GM13976 (cell line): ENCODE results near the gene ZNF543.
"Not testable (repeated sequence)": the region's sequence is repeated elsewhere in the genome, so short reads cannot be mapped to it uniquely, and the experiment has no call there.

ENCODE experiments used
- DNase-seq: peaks from one replicate; pipeline ENCODE4 v3.0.0; 2012; ENCODE audit warnings: low spot score
- in situ Hi-C: fragments of 300-500 bp; cut with MboI; formaldehyde crosslinking; loops from one replicate; pipeline ENCODE4 v1.12.0; 2022; ENCODE audit warnings: low sequenced_read_pairs, mixed read lengths, inconsistent platforms; ENCODE audit not compliant: unreplicated experiment
- TF ChIP-seq, protein P1 (sequence below): IDR thresholded peaks from 2 replicates; pipeline ENCODE4 v1.5.1; 2012; ENCODE audit warnings: borderline replicate concordance, mild to moderate bottlenecking; ENCODE audit not compliant: insufficient read depth; ENCODE audit errors: extremely low read depth, missing control alignments, control extremely low read depth

Gene ZNF543

DNA sequence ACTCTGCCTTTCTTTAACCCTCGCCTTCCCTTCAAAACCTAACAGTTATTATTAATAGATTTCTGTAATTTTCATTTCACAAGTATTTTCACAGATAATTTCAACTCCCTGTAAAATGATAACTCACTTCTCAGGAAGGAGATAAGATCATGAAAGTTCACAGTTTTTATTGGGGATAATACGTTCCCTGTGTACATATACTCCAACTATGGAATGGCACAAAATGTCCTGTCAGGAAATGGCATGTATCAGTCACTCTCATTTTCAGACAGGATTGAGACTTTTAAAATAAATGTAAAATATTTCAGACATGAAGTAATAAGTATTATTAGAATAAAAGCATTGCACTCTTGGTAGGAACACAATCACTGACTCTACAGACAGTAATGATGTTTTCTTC lies 42.1 kb downstream of the ZNF543 start:
- in situ Hi-C loops: no loop called here
- DNase-seq: no peak
- TF ChIP-seq, protein P1, sequence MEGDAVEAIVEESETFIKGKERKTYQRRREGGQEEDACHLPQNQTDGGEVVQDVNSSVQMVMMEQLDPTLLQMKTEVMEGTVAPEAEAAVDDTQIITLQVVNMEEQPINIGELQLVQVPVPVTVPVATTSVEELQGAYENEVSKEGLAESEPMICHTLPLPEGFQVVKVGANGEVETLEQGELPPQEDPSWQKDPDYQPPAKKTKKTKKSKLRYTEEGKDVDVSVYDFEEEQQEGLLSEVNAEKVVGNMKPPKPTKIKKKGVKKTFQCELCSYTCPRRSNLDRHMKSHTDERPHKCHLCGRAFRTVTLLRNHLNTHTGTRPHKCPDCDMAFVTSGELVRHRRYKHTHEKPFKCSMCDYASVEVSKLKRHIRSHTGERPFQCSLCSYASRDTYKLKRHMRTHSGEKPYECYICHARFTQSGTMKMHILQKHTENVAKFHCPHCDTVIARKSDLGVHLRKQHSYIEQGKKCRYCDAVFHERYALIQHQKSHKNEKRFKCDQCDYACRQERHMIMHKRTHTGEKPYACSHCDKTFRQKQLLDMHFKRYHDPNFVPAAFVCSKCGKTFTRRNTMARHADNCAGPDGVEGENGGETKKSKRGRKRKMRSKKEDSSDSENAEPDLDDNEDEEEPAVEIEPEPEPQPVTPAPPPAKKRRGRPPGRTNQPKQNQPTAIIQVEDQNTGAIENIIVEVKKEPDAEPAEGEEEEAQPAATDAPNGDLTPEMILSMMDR: no peak

DNA sequence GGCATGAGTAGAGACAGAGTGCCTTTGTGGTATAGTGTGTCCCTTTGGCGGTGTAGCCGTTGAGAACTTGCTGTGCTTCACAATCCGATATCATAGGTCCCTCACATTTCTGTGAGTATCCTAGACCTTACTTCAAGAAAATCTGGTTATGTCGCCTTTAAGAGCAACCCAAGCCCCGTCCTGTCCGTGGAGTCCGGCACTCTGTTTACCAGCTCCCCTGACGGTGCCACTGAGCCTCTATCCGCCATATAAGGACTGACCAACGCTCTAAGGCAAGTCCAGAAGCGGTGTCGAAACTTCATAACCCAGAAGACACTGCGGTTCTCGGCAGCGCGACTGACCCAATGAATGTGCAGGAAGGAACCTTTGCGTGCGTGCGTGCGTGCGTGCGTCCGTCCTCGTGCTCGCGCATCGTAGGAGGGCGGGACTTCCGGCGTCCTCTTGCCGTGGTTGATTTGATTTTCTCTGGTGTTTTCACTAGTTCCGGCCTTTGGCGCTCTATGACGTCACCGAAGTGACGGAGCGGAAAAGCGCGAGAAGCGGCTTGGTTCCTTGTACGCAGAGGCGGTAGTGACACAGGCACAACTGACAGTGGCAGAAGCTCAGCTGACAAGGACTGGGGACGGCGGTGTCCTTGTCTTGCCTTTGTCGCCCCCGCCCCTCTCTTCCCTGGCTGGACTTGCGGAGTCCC lies 42.9 kb downstream of the ZNF543 start, which contains the start of the genes TRAPPC2B and ZNF547:
Gene TRAPPC2B, plus strand, starts transcription at position 555 of the 691 bp plus-strand sequence. CDS start 1,283 bp downstream, outside the sequence.
Gene ZNF547, plus strand, starts transcription at position 555 of the 691 bp plus-strand sequence. CDS start 5,005 bp downstream, outside the sequence.
- DNase-seq: peak; percentile 97
- in situ Hi-C loops: no loop called here
- TF ChIP-seq, protein P1: no peak

DNA sequence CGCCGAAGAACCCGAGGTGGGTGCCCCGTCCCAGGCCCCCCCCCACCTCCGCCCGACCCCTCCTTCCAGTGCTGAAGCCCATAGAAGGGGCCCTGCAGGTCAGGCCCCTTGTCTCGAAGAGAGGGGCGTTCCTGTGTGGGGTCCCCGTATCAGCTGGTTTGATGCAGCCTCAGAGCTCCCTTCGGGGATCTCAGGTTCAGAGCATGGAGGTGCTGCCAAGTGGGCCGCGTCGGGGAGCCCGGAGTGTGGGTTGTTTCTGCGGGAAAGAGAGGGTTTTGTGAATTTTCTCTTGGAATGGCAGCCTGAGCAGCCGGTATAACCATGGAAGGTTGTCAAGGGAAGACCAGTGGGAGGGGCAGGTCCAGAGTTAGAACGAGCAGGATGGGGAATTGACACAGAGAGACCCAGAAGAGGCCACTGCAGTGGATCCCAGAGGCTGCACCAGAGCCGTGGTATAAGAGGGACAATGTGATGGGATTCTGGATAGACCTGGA lies 43.5 kb downstream of the ZNF543 start:
- in situ Hi-C loops: no loop called here

DNA sequence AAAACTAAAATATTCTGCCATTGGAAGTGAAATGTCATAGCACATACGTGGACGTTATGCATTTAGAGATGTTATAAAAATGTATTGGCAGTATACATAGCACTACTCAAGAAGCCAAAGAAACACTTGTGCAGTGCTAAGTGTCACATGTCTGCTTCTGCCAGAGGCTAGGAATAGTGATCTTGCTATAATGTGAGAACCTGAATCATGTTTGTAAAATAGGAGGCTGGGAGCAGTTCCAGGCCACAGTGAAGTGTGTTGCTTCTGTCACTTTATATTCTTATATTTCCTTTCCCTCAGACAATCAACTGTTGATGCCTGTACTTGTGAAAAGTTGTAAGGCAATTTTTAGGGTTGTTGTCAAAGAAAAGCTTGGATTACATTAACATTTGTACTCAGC lies 46.5 kb downstream of the ZNF543 start:
- TF ChIP-seq, protein P1: no peak
- no peak for DNase-seq

More for the DNA sequence above, 43.5 kb downstream of the ZNF543 start:
- TF ChIP-seq, protein P1: no peak
- DNase-seq: peak; percentile 35

DNA sequence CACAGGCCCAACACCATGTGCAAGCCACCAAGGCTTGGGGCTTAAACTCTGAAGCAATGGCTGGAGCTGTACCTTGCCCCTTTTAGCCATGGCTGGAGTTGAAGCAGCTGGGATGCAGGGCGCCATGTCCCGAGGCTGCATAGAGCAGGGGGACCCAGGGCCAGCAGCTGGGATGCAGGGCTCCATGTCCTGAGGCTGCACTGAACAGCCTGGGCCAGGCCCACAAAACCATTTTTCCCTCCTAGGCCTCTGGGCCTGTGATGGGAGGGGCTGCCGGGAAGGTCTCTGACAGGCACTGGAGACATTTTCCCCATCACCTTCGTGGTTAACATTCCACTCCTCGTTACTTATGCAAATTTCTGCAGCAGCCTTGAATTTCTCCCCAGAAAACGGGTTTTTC lies 53.9 kb downstream of the ZNF543 start:
- in situ Hi-C loops: no loop called here
- DNase-seq: no peak
- TF ChIP-seq, protein P1: no peak

More for the DNA sequence above, 46.5 kb downstream of the ZNF543 start:
- in situ Hi-C loops: no loop called here

DNA sequence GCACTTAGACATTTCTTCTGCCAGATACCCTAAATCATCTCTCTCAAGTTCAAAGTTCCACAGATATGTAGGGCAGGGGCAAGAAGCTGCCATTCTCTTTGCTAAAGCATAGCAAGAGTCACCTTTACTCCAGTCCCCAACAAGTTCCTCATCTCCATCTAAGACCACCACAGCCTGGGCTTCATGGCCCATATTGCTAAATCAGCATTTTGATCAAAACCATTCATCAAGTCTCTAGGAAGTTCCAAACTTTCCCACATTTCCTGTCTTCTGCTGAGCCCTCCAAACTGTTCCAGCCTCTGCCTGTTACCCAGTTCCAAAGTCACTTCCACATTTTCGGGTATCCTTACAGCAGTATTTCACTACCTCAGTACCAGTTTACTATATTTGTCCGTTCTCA lies 54.4 kb downstream of the ZNF543 start:
- DNase-seq, in situ Hi-C loops: not testable (repeated sequence)

DNA sequence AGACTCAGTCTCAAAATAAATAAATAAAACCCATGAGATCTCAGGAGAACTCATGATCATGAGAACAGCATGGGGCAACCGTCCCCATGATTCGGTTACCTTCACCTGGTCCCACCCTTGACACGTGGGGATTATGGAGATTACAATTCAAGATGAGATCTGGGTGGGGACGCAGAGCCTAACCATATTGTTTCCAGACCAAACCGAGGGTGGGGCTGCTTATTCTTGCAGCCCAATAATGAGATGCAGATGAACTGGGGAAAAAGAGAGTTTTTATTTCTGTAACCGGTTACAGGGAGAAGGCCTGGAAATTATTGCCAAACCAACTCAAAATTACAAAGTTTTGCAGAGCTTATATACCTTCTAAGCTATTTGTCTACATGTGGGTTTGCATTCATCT lies 55.9 kb downstream of the ZNF543 start:
- in situ Hi-C loops: no loop called here
- no peak for DNase-seq
- TF ChIP-seq, protein P1: no peak
